ENCODE measurements around the gene STARD8.

The STARD8 gene

DNA sequence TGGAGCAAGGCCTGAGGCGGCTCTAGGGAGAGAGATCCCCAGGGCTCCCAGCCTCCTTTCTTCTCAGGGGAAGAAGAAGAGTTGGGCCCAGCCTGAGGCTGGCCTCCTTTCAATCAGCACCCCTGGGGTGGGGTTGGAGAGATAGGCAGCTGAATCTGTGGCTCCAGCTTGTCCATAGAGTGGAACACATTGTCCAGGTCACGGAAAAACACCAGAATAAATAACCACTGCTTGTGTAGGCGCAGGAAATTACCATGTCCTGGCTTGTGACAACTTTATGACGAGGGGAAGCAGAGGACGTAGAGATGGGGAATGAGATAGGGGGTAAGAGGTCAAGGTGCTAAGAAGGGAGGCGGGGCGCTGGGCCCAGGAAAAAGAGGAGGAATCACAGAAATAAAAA, 100.6 kb downstream of the STARD8 start:
- no peak for DNase-seq (ENCODE audit: low read depth in 1 of 2, low spot score in 1 of 2)

DNA sequence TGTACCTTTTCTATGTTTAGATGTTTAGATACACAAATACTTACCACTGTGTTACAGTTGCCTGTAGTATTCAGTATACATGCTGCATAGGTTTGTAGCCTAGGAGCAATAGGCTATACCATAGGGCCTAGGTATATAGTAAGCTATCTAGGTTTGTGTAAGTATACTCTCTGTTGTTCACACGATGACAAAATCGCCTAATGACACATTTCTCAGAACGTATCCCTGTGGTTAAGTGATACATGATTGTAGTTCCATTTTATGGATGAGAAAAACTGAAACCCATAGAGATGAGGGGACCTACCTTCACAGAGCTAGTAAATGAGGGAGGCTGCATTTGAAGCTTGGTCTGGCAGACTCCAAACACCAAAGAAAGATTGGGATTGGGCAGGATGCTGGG, 102.0 kb downstream of the STARD8 start:
- DNase-seq (ENCODE audit: low read depth in 1 of 2, low spot score in 1 of 2), result no peak

DNA sequence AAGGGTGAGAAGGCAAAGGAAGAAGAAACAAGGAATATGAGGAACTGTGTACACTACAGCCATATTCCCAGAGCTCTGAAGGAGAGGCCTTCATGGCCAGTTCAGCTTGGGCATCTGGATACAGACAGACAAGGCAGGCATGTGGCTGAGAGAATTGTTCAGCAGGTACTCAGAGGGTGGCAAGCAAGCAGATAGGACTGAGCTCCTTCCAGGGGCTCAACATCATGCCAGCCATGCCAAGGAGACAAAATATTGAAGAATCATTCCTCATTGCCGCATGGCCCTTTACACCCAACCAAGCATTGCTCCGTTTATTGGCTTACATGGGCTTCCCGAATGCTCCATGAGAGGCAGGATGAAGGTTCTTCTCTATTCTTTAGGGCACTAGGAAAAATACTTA, 102.8 kb downstream of the STARD8 start:
- DNase-seq (ENCODE audit: low read depth in 1 of 2, low spot score in 1 of 2), result no peak

GRCh38 chrX:68751372-68751771, 103.9 kb downstream of the STARD8 start:
- no peak for DNase-seq (ENCODE audit: low read depth in 1 of 2, low spot score in 1 of 2)

- DNase-seq (ENCODE audit: low read depth in 1 of 2, low spot score in 1 of 2), result no peak
These were observed 105.8 kb downstream of the STARD8 start for GRCh38 chrX:68753218-68753617.

GRCh38 chrX:68754406-68754805, 106.9 kb downstream of the STARD8 start:
- no peak for DNase-seq (ENCODE audit: low read depth in 1 of 2, low spot score in 1 of 2)

- DNase-seq (ENCODE audit: low read depth in 1 of 2, low spot score in 1 of 2), result no peak
These were observed 108.2 kb downstream of the STARD8 start for GRCh38 chrX:68755616-68756125.

- DNase-seq (ENCODE audit: low read depth in 1 of 2, low spot score in 1 of 2), result no peak
These were observed 109.9 kb downstream of the STARD8 start for GRCh38 chrX:68757331-68757730.

DNA sequence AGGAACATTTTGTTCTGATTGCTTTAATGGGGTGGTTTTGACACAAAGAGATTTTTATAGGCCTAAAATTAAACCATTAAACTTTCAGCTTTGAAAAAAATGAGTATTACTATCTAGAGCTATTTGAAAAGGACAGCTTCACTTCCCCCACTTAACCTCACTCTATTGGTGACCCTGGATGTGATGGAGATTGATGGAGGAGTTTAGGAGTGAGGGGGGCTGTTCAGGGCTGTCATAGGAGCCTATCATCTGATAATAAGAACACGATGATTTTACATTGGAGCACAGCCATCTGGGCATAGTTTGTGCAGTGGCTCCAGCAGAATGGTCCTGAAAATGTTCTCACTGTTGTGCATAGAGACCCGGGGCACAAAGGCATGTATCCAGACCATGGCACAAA, 110.3 kb downstream of the STARD8 start:
- DNase-seq (ENCODE audit: low read depth in 1 of 2, low spot score in 1 of 2), result no peak

- DNase-seq (ENCODE audit: low read depth in 1 of 2, low spot score in 1 of 2), result no peak
These were observed 111.2 kb downstream of the STARD8 start for GRCh38 chrX:68758671-68759070.

GRCh38 chrX:68761086-68761485, 113.6 kb downstream of the STARD8 start:
- no peak for DNase-seq (ENCODE audit: low read depth in 1 of 2, low spot score in 1 of 2)

DNA sequence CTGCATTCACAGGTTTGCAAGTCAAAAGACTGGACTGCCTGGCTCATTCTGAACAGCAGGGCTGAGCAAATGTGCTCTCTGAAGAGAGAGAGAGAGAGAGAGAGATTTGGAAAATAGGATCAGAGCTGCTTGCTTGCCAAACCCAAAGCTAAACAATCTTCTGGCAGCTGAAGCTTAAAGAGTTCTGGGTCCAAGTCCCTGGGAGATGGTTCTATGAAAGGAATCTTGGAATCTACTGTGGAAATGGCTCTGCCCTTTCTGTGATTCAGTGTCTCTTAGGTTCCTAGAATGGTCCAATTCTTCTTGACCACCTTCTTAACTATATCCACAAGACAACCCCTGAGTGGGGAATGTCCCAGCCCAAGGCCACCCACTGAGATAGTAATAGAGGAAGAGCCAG, 115.3 kb downstream of the STARD8 start:
- DNase-seq (ENCODE audit: low read depth in 1 of 2, low spot score in 1 of 2), result no peak

DNA sequence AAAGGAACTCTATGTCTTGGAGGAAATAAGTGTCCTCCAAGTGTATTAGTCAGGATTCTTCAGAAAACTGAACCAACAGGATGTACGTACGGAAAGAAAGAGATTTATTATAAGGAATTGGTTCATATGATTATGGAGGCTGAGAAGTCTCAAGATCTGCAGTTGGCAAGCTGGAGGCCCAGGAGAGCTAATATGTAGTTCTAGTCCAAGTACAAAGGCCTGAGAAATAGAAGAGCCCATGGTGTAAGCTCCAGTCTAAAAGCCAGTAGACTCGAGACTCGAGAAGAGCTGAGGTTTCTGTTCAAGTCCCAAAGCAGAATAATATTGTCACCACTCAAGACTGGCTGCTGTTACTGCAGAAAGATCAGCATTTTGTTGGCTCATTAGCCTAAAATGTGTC, 116.0 kb downstream of the STARD8 start:
- DNase-seq (ENCODE audit: low read depth in 1 of 2, low spot score in 1 of 2), result no peak

All from activated CD4-positive, alpha-beta T cell treated with anti-CD3 and anti-CD28 coated beads, Interleukin-2, amount 50 U/mL, for 24 hours (primary cell).